Fibroblast of villous mesenchyme (primary cell): ENCODE measurements around the gene SUN3. TPM values are rescaled to one million over a fixed set of nuclear protein-coding genes. Genes with fewer than 3 reads are reported as not detected.
"Not testable (repeated sequence)": the region's sequence is repeated elsewhere in the genome, so short reads cannot be mapped to it uniquely, and the experiment has no call there.

Source experiments
- DNase-seq: peaks from one replicate; pipeline ENCODE4 v3.0.0-alpha.2; 2010; ENCODE audit warnings: low read depth
- H3K4me3 ChIP-seq: 2 replicates; pipeline ENCODE4 v1.5.1; 2011; ENCODE audit warnings: low read depth, mild to moderate bottlenecking, low read length
- total RNA-seq: library from RNA; depleted of rRNA; stranded (reverse); fragments of >200 nt; gene quantifications from 2 replicates; pipeline ENCODE4 v1.2.3, GENCODE V29; 2012
- TF ChIP-seq, protein P1 (sequence below): IDR thresholded peaks from 2 replicates; pipeline ENCODE4 v1.5.1; 2012; ENCODE audit warnings: low read depth, mild to moderate bottlenecking, low read length; ENCODE audit not compliant: insufficient read depth

The SUN3 gene
- total RNA-seq, 1 donor: not detected

- H3K4me3 ChIP-seq: no peak overlapping the region
- TF ChIP-seq, protein P1, sequence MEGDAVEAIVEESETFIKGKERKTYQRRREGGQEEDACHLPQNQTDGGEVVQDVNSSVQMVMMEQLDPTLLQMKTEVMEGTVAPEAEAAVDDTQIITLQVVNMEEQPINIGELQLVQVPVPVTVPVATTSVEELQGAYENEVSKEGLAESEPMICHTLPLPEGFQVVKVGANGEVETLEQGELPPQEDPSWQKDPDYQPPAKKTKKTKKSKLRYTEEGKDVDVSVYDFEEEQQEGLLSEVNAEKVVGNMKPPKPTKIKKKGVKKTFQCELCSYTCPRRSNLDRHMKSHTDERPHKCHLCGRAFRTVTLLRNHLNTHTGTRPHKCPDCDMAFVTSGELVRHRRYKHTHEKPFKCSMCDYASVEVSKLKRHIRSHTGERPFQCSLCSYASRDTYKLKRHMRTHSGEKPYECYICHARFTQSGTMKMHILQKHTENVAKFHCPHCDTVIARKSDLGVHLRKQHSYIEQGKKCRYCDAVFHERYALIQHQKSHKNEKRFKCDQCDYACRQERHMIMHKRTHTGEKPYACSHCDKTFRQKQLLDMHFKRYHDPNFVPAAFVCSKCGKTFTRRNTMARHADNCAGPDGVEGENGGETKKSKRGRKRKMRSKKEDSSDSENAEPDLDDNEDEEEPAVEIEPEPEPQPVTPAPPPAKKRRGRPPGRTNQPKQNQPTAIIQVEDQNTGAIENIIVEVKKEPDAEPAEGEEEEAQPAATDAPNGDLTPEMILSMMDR: no peak
Measured at GRCh38 chr7:47999413-47999812, 29.5 kb downstream of the SUN3 start.

DNA sequence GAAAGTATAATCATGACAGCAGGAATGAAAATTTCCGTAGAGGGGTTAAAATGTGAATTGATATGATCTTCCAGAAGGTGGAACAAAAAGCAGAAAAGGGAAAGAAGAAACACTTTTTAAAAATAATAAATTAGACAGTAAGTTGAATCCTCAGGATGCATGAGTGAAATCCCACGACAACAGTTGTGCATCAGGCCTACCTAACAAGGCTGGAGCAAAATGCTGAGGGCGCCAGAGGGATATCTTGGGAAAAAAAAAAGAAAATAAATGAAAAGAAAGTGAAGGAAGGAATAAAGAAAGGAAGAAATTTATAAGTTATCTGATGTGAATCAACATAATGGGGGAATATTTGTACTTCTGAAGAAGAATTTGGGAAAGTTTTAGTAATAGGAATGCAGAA is 36.5 kb downstream of the SUN3 start:
- TF ChIP-seq, protein P1: no peak
- no peak for DNase-seq
- no peak overlapping the region for H3K4me3 ChIP-seq

More at GRCh38 chr7:47999413-47999812, 29.5 kb downstream of the SUN3 start:
- DNase-seq: no peak

- TF ChIP-seq, protein P1: peak; percentile 74
- DNase-seq: peak; percentile 86
- peak overlapping the region; percentile 57 for H3K4me3 ChIP-seq
Measured at GRCh38 chr7:47991741-47992311, 37.1 kb downstream of the SUN3 start.

GRCh38 chr7:47991270-47991669 is 37.6 kb downstream of the SUN3 start:
- TF ChIP-seq, protein P1: no peak
- H3K4me3 ChIP-seq: peak overlapping the region; percentile 57
- no peak for DNase-seq

DNA sequence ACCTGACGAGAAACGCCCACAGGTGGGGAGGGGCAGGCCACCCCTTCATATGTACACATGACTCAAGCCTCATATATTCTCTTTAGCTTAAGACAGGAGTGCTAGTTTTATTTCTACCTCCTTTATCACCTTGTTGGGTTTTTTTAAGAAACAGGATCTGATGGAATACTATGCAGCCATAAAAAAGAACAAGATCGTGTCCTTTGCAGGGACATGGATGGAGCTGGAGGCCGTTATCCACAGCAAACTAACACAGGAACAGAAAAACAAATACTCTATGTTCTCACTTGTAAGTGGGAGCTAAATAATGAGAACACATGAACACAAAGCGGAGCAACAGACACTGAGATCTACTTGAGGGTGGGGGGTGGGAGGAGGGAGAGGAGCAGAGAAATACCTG is 38.3 kb downstream of the SUN3 start:
- DNase-seq: no peak
- TF ChIP-seq, protein P1: no peak

DNA sequence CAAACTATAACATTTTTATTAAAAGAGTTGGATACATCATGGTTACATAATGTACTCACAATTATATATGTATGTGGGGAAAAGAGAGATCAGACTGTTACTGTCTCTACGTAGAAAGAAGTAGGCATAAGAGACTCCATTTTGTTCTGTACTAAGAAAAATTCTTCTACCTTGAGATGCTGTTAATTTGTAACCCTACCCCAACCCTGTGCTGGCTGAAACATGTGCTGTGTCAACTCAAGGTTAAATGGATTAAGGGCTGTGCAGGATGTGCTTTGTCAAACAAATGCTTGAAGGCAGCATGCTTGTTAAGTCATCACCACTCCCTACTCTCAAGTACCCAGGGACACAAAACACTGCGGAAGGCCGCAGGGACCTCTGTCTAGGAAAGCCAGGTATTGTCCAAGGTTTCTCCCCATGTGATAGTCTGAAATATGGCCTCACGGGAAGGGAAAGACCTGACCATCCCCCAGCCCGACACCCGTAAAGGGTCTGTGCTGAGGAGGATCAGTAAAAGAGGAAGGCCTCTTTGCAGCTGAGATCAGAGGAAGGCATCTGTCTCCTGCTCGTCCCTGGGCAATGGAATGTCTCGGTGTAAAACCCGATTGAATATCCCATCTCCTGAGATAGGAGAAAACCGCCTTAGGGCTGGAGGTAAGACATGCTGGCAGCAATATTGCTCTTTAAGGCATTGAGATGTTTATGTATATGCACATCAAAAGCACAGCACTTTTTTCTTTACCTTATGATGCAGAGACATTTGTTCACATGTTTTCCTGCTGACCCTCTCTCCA is 39.1 kb downstream of the SUN3 start:
- DNase-seq, H3K4me3 ChIP-seq: not testable (repeated sequence)

More for the DNA sequence above, 38.3 kb downstream of the SUN3 start:
- H3K4me3 ChIP-seq: no peak overlapping the region

- no peak for DNase-seq
- no peak overlapping the region for H3K4me3 ChIP-seq
- TF ChIP-seq, protein P1: peak; percentile 56
Measured at GRCh38 chr7:47988496-47989386, 40.2 kb downstream of the SUN3 start.
